ENCODE data around the gene NGEF.

Gene NGEF

DNA sequence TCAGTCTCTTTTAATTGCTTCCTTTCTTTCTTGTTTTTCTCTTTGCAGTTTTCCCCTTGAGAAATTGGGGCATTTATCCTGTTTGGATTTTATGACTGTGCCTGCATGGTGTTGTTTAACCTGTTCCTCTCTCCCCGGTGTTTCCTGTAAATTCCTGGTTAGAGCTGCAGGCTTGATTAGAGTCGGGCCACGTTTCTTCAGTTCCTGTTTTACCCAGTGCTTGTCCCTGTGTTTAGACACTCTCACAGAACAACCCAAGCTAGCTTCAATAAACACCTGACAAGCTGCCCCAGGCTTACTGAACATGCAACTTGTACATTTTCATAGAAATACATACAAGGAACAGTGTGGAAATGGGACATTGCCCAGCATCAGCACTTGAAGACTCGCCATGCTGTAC is 53.9 kb downstream of the NGEF start:
- DNase-seq, result no peak

DNA sequence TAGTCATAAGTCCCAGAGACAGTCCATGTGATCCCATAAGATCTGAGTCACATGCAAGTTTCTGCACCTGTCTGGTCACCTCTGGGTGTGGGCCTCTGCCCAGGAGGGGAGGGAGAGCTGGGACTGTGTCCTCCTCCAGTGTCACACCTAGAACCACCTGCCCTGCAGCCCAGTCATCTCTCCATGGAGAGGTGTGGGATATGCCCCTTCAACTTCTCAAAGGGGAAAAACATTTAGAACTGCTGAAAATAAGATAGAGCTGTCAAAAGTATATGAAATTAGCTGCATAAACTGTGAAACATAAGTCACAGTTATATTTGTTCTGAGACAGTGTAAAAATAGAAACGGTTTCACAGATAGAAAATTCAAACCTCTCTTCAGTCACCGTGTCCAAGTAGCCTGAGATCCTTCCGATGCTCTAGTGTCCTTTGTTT is 55.4 kb downstream of the NGEF start:
- DNase-seq, result no peak

DNA sequence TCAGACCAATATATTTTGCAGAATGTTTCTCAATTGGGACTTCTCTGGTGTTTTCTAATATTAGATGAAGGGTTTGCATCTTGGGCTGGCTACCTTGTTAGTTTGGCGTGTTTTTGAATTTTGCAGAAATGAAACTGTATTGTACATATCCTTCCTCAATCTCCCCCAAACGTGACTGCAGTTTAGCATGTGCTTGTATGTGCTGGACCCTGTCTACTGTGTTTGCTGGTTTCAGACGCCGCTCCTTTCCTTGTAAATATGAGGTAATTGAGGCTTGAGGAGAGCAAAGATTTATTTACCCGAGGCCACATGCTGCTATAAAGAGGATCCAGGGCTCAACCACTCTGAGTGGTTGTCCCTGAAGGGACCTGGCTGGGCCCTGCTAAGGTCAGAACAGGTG is 57.2 kb downstream of the NGEF start:
- DNase-seq, result no peak

DNA sequence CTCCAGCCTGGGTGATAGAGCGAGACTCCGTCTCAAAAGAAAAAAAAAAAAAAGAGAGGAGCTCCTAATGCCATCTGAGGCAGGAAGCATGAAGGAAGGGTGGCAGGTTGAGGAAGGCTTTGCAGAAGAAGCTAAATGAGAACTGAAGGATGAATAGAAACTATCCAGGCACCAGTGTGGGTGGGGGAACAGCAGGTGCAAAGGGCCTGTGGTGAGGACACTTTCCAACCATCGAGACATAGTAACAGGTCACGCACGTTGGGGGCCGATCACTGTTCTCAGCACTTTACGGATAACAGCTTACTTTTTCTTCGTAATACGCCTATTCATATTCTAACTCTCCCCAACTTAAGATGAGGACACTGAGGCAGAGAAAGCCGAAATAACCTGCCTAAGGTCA is 58.4 kb downstream of the NGEF start:
- no peak for DNase-seq

DNA sequence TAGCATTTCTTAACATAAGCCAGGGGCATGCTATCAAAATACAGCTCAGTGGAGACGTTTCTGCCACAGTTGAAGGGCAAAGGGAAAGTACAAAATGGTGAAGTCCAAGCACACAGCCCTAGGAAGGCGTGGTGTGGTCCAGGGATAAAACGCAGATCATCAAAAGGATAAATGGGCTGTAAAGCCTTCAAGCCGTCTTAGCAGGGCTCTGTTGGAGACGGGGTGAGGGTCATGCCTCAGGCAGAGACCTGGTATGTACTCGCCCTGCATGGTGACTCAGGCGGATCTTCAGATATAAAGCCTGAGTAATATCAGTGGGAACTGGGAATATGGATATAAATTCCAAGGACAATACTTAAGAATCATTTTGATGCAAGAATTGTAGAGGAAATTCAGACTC is 61.2 kb downstream of the NGEF start:
- no peak for DNase-seq

DNA sequence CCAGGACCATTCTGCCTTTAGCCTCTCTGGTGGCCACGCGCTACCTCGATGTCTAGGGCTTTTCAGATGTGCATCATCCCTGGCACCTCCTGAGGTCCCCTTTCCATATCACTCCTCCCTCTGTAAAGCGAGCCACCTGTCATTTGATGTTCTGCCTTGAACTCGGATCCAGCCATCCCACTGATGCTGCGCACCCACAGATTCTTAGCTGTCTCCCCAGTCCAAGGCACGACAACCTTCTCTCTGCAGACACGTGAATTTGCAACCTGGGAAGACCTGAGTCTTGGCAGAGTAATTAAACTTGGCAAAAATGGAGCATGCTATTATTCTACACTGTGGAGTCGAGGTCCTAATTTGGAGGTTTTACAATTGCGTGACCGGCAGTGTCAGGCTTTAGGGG is 61.9 kb downstream of the NGEF start:
- no peak for DNase-seq

DNA sequence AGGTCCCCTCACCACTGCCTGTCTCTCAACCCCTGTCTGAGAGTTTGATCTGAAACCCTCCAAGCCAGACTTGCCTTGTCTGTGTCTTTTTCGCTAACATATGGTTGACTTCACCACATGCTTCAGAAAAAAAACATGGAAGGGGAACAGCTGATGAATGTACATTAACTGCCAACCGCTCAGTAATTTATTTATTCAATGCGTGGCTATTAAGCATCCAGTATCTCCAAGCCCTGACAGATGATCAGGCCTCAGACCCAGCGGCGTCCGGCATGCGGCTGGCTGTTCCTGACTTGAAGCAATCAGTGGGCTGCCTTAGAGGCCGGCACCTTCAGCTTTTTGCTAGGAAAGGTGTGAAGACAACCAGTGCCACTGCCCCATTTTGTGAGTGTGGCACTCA is 62.3 kb downstream of the NGEF start:
- DNase-seq, result no peak

DNA sequence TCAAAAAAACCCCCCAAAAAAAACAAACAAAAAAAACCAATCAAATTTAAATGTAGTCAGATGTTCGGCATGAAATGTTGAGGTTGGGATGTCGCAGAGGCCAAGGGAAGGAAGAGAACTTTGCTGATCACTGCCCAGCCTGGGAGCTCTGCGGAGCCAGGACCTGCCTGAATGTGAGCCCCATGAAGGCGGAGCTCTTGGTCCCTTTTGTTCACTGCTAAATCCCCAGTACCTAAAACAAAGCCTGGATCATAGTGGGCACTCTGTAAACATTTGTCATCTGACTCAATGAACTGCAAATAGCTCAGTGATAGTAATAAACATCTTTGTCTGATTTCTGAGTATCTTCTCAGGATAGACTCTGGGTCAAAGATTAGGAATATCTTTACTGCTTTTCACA is 64.0 kb downstream of the NGEF start:
- DNase-seq, result no peak

DNA sequence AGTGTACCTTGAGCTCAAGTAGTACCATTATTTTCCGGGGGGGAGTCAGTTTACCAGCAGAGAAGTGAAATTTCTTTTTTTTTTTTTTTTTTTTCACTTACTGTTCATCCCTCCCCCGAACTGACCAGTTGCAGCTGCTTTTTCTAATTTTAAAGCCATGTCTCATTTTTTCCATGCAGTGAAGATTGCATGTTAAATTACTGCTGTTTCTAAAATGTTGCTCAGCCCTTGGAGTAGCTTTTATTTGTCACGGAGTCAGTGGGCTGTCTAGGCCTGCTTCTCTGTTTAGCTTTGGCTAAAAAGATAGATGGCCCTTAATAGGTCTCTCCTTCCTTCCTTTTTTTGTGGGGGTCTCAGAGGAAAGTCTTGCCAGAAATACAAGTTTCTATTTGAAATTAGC is 70.2 kb downstream of the NGEF start:
- no peak for DNase-seq

DNA sequence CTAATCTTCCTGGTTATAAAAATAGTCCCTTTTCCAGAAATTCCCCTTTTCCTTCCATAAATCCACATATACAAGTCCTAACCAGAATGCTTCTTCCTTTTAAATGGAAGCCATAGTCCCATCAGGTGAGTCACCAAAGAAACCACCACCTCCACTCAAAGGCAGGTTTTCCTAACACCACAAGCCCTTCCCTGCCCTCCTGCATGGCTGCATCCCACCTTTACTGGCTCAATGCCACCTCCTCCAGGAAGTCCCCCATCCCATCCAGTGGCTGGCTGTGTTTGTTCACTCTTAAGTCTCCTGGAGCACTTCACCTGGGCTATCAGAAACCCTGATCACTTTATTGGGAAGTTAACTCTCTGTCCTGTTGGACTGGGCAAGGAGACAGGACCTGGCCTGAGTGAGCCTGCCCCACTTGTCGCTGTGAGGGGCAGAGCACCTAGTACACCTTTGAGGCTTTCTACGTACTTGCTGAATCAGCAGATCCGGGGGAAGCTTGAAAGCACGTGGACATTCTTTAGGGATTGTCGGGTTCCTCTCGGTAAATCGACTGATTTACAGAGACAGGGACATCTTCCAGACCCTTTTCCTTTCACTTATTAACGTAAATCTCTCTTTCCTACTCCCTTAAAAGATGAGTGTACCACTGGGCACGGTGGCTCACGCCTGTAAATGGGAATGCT is 71.0 kb downstream of the NGEF start:
- DNase-seq, result no peak

DNA sequence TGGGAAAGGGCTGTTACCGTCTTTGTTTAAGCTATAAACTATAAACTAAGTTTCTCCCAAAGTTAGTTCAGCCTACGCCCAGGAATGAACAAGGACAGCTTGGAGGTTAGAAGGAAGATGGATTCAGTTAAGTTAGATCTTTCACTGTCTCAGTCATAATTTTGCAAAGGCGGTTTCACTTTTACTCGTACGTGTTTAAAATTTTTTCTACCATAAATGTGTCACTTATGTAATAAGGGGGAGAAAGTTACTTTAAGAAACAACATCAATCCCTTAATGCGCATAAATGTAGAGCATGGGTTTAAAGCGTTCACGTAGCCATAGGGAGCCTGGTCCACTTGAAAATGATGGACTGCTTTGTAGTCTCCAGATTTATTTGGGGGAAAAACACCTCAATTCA is 71.7 kb downstream of the NGEF start:
- no peak for DNase-seq

DNA sequence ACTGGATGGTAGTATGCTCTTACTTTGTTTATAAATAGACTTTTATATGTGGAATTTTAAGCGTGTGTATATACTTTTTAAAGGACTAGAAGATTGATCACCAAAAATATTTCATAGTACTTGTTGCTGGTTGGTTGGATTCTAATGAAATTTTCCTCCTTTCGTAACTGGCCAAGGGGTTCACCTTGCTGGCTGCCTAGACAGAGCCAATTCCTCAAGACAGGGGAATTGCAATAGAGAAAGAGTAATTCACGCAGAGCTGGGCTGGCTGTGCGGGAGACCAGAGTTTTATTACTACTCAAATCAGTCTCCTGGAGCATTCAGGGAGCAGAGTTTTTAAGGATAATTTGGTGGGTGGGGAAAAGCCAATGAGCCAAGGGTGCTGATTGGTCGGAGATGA is 72.3 kb downstream of the NGEF start:
- no peak for DNase-seq

DNA sequence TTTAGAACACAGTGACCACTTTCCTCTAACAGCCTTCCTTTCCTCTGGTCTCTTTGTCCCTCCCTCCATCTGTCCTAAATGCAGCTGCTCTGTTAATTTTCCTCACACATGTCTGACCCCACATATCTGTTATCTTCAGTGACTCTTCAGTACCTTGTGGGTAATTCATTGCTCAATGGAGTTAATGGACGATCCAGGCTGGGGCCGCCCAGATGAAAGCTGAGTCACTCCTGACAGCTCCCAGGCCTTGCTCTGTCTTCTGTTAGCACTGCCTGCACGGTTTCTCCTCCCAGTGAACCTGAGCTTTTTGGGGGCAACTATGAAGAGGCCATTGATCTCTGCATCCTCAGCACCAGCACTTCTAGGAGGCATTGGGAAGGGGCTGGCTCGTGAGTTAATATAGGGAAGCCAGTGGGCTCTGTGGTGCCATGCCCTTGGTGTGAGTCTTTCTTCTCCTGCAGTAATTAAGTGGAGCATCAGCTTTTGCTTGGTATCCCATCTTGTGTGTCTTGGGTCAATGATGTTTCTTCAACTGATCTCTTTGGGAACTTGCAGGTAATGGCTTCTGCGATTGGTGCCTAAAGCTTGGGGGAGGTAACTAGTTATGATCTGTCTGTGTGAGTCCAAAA is 75.7 kb downstream of the NGEF start:
- DNase-seq, result no peak

DNA sequence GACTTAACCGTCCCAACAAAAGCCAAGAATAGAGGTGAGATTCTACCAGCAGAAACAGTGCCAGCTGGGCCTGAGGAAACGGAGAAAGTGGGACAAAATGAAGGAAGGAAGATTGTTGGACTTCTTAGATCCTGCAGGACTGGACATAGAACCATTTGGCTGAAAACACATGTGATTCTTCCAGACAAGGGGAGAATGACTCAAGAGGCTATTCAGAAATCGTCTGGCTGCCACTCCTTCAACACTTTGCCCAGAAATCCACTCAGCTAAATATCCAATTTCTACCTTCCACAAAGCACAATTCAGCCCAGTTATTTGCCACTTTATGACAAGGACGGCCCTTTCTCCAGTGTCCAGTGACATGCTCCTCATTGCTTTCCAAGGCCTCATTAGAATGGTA is 81.4 kb downstream of the NGEF start:
- DNase-seq, result no peak

DNA sequence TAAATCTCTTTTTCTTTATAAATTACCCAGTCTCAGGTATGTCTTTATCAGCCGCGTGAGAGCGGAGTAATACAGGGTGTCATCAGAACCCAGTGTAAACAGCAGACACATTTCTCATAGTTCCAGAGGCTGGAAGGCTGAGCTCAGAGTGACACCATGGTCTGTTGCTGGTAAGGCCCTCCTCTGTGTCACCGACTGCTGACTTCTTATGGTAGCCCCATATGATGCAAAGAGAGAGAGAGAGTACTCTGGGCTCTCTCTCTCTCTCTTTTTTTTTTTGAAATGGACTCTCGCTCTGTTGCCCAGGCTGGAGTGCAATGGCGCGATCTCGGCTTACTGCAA is 83.0 kb downstream of the NGEF start:
- no peak for DNase-seq

DNA sequence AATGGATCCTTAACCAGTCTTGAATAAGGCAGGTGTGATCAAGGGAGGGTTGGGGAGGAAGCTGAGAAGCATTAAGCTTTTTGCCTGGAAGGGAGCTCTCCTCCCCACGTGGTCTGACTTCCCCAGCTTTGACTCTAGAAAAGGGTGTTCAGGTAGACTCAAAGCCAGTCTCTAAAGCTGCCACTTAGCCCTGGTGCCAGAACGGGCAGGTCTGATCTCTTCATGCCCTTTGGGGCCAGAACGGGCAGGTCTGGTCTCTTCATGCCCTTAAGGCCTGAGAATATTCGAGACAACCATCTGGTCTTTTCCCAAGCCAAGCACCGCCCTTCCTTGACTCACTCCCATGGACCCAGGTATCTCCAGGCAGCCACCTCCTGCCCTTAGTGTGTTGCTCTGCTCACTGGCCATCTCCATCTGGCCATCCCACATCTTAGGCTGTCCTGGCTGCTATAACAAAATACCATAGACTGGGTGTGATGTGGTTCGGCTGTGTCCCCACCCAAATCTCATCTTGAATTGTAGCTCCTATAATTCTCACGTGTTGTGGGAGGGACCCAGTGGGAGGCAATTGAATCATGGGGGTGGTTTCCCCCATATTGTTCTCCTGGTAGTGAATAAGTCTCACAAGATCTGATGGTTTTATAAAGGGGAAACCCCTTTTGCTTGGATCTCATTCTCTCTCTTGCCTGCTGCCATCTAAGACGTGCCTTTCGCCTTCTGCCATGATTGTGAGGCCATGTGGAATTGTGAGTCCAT is 83.6 kb downstream of the NGEF start:
- DNase-seq, result no peak

DNA sequence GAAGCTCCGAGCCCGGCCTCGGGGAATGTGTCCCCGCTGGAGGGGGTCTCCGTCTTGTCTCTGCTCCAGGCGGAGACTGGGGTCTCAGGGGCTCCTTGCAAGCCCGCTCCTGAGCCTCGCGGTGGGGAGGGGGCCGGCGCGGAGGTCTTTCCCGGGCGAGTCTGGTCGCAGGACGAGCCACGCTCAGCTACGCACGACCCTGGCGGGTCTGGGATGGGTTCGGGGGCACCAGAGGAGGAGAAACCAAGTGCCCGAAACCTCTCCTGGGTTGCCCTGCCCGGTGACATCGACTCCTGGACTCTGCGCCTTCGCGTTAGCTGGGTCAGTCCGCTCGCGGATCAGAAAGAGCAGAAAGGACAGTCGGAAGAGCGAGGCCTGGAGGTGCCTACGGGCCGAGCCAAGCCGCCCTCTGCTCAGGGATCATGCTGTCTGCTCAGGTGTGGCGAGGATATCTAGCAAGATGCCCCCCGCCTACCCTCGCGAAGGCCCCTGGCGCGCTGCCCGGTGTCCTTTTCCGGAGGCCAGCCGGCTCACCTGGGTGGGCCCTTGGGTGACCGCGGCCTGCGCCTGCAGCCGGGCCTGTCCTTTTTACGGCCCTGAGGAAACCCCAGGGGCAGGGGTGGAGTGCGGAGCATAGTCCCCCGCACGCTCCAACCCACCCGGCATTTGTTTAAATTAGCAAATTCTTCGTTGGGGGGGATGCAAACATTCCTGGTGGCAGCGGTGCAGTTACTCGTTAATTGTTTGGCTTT is 84.3 kb downstream of the NGEF start:
- no peak for DNase-seq

DNA sequence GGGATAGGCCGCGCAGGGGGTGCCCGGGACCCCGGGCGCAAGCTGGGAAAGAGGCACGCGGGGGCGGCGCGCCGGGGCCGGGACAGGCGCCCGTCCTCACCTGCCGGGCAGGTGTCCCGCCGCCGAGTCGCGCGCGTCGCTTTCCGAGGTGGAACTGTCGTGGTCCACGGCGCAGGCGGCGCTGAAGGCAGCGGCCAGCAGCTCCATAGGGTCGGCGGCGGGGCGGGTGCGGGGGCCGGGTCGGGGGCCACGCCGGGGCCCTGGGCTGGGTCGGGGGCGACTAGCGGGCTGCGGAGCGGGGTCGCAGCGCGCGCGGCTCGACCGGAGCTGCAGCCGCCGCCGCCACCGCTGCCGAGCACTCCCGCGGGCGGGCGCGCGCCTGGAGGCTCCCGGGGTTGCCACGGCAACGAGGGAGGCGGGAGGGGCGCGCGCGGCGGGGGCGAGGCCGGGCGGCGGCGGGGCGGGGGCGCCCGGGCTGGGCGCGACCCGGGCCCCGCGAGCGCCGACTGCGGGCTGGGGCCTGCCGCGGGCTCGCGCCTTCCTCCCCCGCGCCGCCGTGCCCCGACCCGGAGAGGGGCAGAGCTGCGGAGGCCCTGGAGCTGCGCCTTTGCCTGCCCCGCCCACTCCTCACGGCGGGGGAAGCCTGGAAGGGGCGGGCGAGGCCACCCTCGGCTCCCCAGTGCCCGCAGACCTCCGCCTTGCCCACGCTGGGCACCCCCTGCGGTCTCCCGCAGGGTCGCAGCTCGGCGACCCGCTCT is 85.1 kb downstream of the NGEF start:
- no peak for DNase-seq

DNA sequence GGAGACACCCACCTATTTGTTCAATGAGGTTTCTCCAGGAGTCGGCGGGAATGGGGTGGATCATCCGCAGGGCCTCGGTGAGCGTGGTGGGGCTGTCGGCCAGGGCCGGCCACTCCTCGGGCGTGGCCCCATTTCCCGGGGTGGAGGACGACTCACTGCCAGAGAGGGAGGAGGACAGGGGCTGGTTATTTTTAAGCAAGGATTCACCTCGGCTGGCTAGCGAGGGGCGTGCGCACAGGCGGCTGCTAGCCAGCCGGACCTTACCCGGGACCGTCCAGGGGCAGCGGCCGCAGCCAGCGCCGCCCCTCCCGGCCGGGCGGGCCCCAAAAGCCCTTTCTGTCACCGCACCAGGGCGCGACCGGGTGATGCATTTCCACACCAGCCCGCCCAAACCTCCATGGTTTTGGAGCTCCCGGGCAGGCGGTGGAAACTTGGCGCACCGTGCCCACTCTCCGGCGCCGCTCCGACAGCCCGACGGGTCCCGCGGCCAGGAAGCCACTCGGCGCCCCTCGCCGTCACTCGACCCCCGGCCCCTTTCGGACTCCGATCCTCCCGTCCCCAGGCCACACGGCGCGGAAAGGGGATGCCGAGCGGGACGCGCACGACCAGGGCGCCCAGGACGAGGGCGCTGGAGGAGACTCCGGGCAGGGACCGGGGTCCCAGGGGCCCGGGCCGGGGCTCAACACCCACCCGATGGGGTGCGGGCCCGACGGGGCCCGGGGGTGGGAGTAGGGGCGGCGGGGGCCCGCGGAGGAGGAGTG is 85.8 kb downstream of the NGEF start:
- DNase-seq, result no peak

DNA sequence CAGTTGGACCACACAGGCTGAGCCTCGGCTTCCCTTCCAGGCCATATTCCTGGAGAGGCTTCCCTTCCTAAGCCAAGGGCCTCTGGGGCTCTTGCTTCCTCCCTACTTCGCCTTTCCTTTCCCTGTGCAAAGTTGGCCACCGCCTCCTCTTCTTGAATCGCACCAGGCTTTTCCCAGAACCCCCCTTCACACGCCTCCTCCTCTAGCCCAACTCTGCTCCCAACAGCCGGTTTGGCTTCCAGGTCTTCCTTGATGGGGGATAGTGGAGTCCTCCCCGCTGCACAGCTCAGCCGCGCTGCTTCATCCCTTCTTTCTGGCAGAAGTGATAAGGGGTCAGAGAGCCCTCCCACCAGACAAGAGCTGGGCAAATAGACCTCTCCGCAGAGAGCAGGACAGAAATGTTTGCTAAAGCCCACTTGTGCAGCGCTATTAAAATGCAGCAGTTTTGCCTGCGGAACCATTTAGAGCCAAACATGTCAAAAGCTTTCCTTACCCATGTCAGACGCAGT is 86.6 kb downstream of the NGEF start:
- DNase-seq, result no peak

DNA sequence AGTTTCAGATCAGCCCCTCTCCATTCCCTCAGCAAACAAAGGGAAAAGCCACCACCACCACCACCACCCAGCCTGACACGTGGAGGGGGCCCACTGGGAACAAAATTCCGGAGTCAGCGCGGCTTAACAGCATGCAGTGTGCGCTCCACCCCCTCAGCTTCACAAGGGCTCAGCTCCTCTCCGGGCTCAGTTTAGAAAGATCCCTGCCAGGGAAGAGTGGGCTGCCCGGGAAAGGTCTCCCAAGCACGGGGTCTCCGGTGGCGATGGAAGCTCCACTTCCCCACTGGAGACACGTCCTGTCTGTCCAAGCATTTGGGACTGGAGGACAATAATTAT is 87.3 kb downstream of the NGEF start:
- no peak for DNase-seq

DNA sequence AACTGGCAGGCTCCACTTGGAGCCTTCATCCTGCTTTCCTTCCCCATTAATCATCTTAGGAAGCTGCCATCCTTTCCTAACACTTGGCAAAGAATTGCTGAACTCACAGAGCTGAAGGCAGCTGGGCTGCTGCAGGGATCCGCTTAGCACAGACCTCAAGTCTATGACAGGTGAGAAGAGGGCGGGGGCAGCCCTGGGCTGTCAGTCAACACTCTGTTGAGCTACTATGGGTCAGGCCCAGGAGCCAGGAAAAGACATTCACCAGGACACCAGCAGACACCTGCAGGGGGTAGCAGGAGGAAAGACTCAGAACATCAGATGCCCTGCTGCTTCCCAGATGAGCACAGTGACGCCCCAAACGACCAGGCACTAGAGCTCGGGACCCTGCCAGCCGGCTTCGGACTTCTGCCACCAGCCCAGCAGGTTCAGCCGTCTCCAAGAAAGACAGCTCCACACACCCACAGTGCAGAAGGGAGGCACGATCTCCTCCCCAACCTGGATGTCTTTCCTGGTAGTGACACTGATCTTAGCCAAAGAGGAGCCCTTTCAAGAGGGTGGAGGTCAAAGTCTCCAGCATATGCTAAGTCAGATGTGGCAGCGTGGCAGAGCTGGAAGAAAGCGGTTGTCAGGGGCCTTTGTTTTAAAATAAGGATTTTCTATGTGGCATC is 87.8 kb downstream of the NGEF start:
- DNase-seq, result no peak
